Vagina (tissue), 2 donors: ENCODE measurements around the gene MRPL45.
"Not testable (repeated sequence)": the region's sequence is repeated elsewhere in the genome, so short reads cannot be mapped to it uniquely, and the experiment has no call there.

Experiments
- CTCF ChIP-seq, 3 experiments: fragments of 450-650 bp in 2 of 3; fragments of 200-600 bp in 1 of 3; sonication (generic) in 1 of 3; IDR thresholded peaks; one replicate each; pipeline ENCODE4 v1.5.1; 2017 to 2019; ENCODE audit warnings: antibody characterized with exemption in 3 of 3, mild to moderate bottlenecking in 2 of 3, moderate library complexity in 2 of 3
- POLR2A ChIP-seq, 2 donors: fragments of 450-650 bp; IDR thresholded peaks; one replicate each; pipeline ENCODE4 v1.6.1; 2017; ENCODE audit warnings: antibody characterized with exemption in 2 of 2, mild to moderate bottlenecking in 2 of 2, moderate library complexity in 2 of 2

GRCh38 chr17:38295602-38296365 is 1.2 kb upstream of the MRPL45 start:
- not testable (repeated sequence) for TF ChIP-seq CTCF, POLR2A (IDR thresholded peaks at IDR 0.05)
